ENCODE measurements around the gene CDKAL1. TPM values are rescaled to one million over a fixed set of nuclear protein-coding genes. Genes with fewer than 3 reads are reported as not detected.

CDKAL1 gene
- total RNA-seq, 1 donor from 2014 or later = 13.4 TPM

- TF ChIP-seq CTCF (IDR thresholded peaks at IDR 0.05; ENCODE audit: insufficient read depth, low read length, severe bottlenecking) = no peak
- DNase-seq (ENCODE audit: low read depth) (no peak), FAIRE-seq (no peak)
- Histone ChIP-seq H3K4me3 (ENCODE audit: low read depth, low read length) (no peak overlapping the region), H3K36me3 (ENCODE audit: control insufficient read depth, insufficient read depth, low read length) (no peaks in the 10 kb centered on the region), H3K27me3 (ENCODE audit: control insufficient read depth, insufficient read depth, low read length) (no peaks in the 10 kb centered on the region)
Measured at GRCh38 chr6:21228876-21229460, 694.7 kb downstream of the CDKAL1 start.

GRCh38 chr6:21230536-21230935, 696.3 kb downstream of the CDKAL1 start:
- no peaks in the 10 kb centered on the region for H3K27me3 ChIP-seq (ENCODE audit: control insufficient read depth, insufficient read depth, low read length)
- TF ChIP-seq CTCF (IDR thresholded peaks at IDR 0.05; ENCODE audit: insufficient read depth, low read length, severe bottlenecking) = no peak
- FAIRE-seq (no peak), DNase-seq (ENCODE audit: low read depth) (peak; percentile 38)
- no peaks in the 10 kb centered on the region for H3K36me3 ChIP-seq (ENCODE audit: control insufficient read depth, insufficient read depth, low read length)
- H3K4me3 ChIP-seq (ENCODE audit: low read depth, low read length) = no peak overlapping the region

GRCh38 chr6:21235162-21235561, 700.9 kb downstream of the CDKAL1 start:
- Histone ChIP-seq H3K27me3 (ENCODE audit: control insufficient read depth, insufficient read depth, low read length) (no peaks in the 10 kb centered on the region), H3K36me3 (ENCODE audit: control insufficient read depth, insufficient read depth, low read length) (no peaks in the 10 kb centered on the region), H3K4me3 (ENCODE audit: low read depth, low read length) (no peak overlapping the region)
- no peak for FAIRE-seq
- no peak for TF ChIP-seq CTCF (IDR thresholded peaks at IDR 0.05; ENCODE audit: insufficient read depth, low read length, severe bottlenecking)
- DNase-seq (ENCODE audit: low read depth) = no peak

- DNase-seq (ENCODE audit: low read depth) (no peak), FAIRE-seq (no peak)
- no peak for TF ChIP-seq CTCF (IDR thresholded peaks at IDR 0.05; ENCODE audit: insufficient read depth, low read length, severe bottlenecking)
- Histone ChIP-seq H3K36me3 (ENCODE audit: control insufficient read depth, insufficient read depth, low read length) (no peaks in the 10 kb centered on the region), H3K27me3 (ENCODE audit: control insufficient read depth, insufficient read depth, low read length) (no peaks in the 10 kb centered on the region), H3K4me3 (ENCODE audit: low read depth, low read length) (no peak overlapping the region)
Measured at GRCh38 chr6:21238208-21238607, 704.0 kb downstream of the CDKAL1 start.

GRCh38 chr6:21240709-21241108, 706.5 kb downstream of the CDKAL1 start:
- no peaks in the 10 kb centered on the region for H3K27me3 ChIP-seq (ENCODE audit: control insufficient read depth, insufficient read depth, low read length)
- DNase-seq (ENCODE audit: low read depth) (peak; percentile 5), FAIRE-seq (no peak)
- no peak overlapping the region for H3K4me3 ChIP-seq (ENCODE audit: low read depth, low read length)
- H3K36me3 ChIP-seq (ENCODE audit: control insufficient read depth, insufficient read depth, low read length) = no peaks in the 10 kb centered on the region
- no peak for TF ChIP-seq CTCF (IDR thresholded peaks at IDR 0.05; ENCODE audit: insufficient read depth, low read length, severe bottlenecking)
